ENCODE measurements around the gene DDX20.

DNA sequence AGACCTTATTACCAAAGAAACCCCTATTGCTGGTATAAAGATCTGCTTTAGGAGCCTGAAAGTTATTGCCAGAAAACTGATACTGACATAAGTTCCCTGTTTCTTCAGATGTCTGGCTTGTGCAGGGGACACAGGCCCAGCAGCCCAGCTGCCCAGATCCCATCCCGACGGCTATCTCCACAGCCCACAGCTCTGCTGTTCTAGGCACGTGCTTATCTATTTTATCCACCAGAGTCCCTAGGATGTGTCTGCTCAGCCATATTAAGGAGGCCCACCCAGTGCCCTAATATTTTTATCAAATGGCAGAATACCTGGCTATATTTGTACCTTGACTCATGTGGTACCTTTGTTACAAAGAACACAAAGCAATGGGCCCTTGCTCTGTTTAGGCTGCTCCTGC lies 58.9 kb downstream of the DDX20 start:
- TF ChIP-seq, protein P1, sequence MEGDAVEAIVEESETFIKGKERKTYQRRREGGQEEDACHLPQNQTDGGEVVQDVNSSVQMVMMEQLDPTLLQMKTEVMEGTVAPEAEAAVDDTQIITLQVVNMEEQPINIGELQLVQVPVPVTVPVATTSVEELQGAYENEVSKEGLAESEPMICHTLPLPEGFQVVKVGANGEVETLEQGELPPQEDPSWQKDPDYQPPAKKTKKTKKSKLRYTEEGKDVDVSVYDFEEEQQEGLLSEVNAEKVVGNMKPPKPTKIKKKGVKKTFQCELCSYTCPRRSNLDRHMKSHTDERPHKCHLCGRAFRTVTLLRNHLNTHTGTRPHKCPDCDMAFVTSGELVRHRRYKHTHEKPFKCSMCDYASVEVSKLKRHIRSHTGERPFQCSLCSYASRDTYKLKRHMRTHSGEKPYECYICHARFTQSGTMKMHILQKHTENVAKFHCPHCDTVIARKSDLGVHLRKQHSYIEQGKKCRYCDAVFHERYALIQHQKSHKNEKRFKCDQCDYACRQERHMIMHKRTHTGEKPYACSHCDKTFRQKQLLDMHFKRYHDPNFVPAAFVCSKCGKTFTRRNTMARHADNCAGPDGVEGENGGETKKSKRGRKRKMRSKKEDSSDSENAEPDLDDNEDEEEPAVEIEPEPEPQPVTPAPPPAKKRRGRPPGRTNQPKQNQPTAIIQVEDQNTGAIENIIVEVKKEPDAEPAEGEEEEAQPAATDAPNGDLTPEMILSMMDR (IDR thresholded peaks at IDR 0.05), result no peak
- no peak for TF ChIP-seq POLR2A (IDR thresholded peaks at IDR 0.05)

All from thyroid gland (tissue), 4 donors.